ENCODE measurements around the gene SUN3.
A peak's percentile ranks its signal among the peaks of the same experiment; 100 is the strongest.
"Not testable (repeated sequence)": the region's sequence is repeated elsewhere in the genome, so short reads cannot be mapped to it uniquely, and the experiment has no call there.

The SUN3 gene

DNA sequence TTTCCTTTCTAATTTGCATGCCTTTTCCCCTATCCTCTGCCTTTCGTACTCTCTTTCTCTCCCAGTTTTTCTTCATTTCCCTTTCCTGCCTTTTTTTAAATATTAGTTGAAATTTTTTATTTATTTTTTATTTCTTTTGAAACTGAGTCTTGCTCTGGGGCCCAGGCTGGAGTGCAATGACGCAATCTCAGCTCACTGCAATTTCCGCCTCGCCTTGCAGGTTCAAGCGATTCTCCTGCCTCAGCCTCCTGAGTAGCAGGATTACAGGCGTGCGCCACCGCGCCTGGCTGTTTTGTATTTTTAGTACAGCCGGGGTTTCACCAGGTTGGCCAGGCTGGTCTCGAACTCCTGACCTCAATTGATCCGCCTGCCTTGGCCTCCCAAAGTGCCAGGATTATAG, 29.5 kb downstream of the SUN3 start:
- no peak for DNase-seq (ENCODE audit: low read depth)
- H3K4me3 ChIP-seq (ENCODE audit: low read depth, low read length), result no peak overlapping the region
- no peak for TF ChIP-seq MYC (IDR thresholded peaks at IDR 0.05; ENCODE audit: low read depth, low read length)
- no peak for TF ChIP-seq CTCF (IDR thresholded peaks at IDR 0.05; ENCODE audit: low read depth, low read length)
- TF ChIP-seq MAX (IDR thresholded peaks at IDR 0.05; ENCODE audit: low read depth, low read length), result no peak
- no peak for TF ChIP-seq POLR2A (IDR thresholded peaks at IDR 0.05; ENCODE audit: extremely low read depth, insufficient read length)

DNA sequence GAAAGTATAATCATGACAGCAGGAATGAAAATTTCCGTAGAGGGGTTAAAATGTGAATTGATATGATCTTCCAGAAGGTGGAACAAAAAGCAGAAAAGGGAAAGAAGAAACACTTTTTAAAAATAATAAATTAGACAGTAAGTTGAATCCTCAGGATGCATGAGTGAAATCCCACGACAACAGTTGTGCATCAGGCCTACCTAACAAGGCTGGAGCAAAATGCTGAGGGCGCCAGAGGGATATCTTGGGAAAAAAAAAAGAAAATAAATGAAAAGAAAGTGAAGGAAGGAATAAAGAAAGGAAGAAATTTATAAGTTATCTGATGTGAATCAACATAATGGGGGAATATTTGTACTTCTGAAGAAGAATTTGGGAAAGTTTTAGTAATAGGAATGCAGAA, 36.5 kb downstream of the SUN3 start:
- DNase-seq (ENCODE audit: low read depth), result no peak
- peak overlapping the region; percentile 60 for H3K4me3 ChIP-seq (ENCODE audit: low read depth, low read length)

GRCh38 chr7:47991741-47992311, 37.1 kb downstream of the SUN3 start:
- TF ChIP-seq CTCF (IDR thresholded peaks at IDR 0.05; ENCODE audit: low read depth, low read length), result peak; percentile 82
- peak; percentile 94 for TF ChIP-seq MYC (IDR thresholded peaks at IDR 0.05; ENCODE audit: low read depth, low read length)
- peak; percentile 69 for TF ChIP-seq POLR2A (IDR thresholded peaks at IDR 0.05; ENCODE audit: extremely low read depth, insufficient read length)
- TF ChIP-seq MAX (IDR thresholded peaks at IDR 0.05; ENCODE audit: low read depth, low read length), result peak; percentile 82
- H3K4me3 ChIP-seq (ENCODE audit: low read depth, low read length), result peak overlapping the region; percentile 60
- peak; percentile 98 for DNase-seq (ENCODE audit: low read depth)

More for the DNA sequence above, 36.5 kb downstream of the SUN3 start:
- TF ChIP-seq POLR2A (IDR thresholded peaks at IDR 0.05; ENCODE audit: extremely low read depth, insufficient read length) (no peak), MAX (IDR thresholded peaks at IDR 0.05; ENCODE audit: low read depth, low read length) (no peak), CTCF (IDR thresholded peaks at IDR 0.05; ENCODE audit: low read depth, low read length) (no peak), MYC (IDR thresholded peaks at IDR 0.05; ENCODE audit: low read depth, low read length) (no peak)

DNA sequence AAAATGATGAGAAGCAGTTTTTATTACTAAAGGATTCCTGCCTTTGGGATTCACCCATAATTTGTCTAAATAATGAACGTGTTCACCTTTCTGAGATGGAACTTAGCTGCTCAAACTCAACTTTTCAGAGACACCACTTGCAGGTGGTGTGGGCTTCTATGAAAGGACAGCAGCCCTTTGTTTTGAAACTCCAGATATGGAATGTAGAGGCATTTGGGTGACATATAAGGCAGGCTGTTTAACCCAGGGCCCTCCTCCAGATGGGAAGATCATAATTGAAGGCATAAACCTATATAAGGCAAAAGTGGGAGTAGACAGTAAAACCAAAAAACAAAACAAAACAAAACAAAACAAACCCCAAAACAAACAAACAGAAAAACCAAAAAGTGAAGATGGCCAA, 37.6 kb downstream of the SUN3 start:
- H3K4me3 ChIP-seq (ENCODE audit: low read depth, low read length), result peak overlapping the region; percentile 12
- TF ChIP-seq MYC (IDR thresholded peaks at IDR 0.05; ENCODE audit: low read depth, low read length) (no peak), CTCF (IDR thresholded peaks at IDR 0.05; ENCODE audit: low read depth, low read length) (no peak), POLR2A (IDR thresholded peaks at IDR 0.05; ENCODE audit: extremely low read depth, insufficient read length) (no peak)

GRCh38 chr7:47990592-47990991, 38.3 kb downstream of the SUN3 start:
- no peak for DNase-seq (ENCODE audit: low read depth)
- H3K4me3 ChIP-seq (ENCODE audit: low read depth, low read length), result no peak overlapping the region
- TF ChIP-seq MYC (IDR thresholded peaks at IDR 0.05; ENCODE audit: low read depth, low read length) (no peak), MAX (IDR thresholded peaks at IDR 0.05; ENCODE audit: low read depth, low read length) (no peak), POLR2A (IDR thresholded peaks at IDR 0.05; ENCODE audit: extremely low read depth, insufficient read length) (no peak), CTCF (IDR thresholded peaks at IDR 0.05; ENCODE audit: low read depth, low read length) (no peak)

More for the DNA sequence above, 37.6 kb downstream of the SUN3 start:
- DNase-seq (ENCODE audit: low read depth), result no peak

GRCh38 chr7:47989607-47990400, 39.1 kb downstream of the SUN3 start:
- not testable (repeated sequence) for DNase-seq (ENCODE audit: low read depth); H3K4me3 ChIP-seq (ENCODE audit: low read depth, low read length)

Measured in NB4 (cell line).